Aorta (tissue), 4 donors: Measurements from ENCODE around the gene FARSB. TPM values are rescaled to one million over a fixed set of nuclear protein-coding genes. Genes with fewer than 3 reads are reported as not detected.

Experiments used
- polyA plus RNA-seq, 2 donors: library from polyadenylated mRNA; stranded (reverse); fragments of 200-250 nt; gene quantifications; one replicate each; pipeline ENCODE4 v1.2.3, GENCODE V29; 2013
- total RNA-seq, 2 donors: library from RNA; stranded (reverse); fragmentation: NEBNext Ultra II Directional; extraction: Animal tissue kit (Norgen Biotek cat#: 25700); gene quantifications; one replicate each; pipeline ENCODE4 v1.2.1, GENCODE V29; 2021
- donor health status: healthy with polysubstance abuse.
- donor health status: Bipolar disorder and iron deficiency.
- donor health status: DM: no; HTN: no; CAD: no.
- donor health status: DM: yes; HTN: yes; CAD: no.

The FARSB gene
- total and polyA plus RNA-seq, 4 donors = 8.4 to 14.6 (median 12.0) TPM

Other genes starting within 250 kb of the FARSB start
- gene SGPP2, start 231.5 kb downstream of the FARSB start, total RNA-seq = under 1 TPM in 1 of 2 donors, not detected in 1; 0.54 TPM
- 1 to 10 TPM in 1 of 2 donors, under 1 TPM in 1; 0.10 to 1.6 TPM for gene SGPP2, start 231.5 kb downstream of the FARSB start, polyA plus RNA-seq
- not detected for gene MOGAT1, start 15.6 kb upstream of the FARSB start, total RNA-seq
- not detected for gene MOGAT1, start 15.6 kb upstream of the FARSB start, polyA plus RNA-seq
- gene ACSL3, start 204.9 kb upstream of the FARSB start, total RNA-seq = 10 to 100 TPM; 66.5 to 69.0 TPM
- 10 to 100 TPM; 14.0 to 39.4 TPM for gene ACSL3, start 204.9 kb upstream of the FARSB start, polyA plus RNA-seq